GM23338 (cell line): ENCODE measurements around the gene ELMO2. TPM values are rescaled to one million over a fixed set of nuclear protein-coding genes. Genes with fewer than 3 reads are reported as not detected.

Experiments
- ATAC-seq: fragments of 200-7000 bp; cut with Tn5 transposase; 3 replicates; pipeline ENCODE4 v1.9.1; 2020
- DNase-seq: peaks from one replicate; pipeline ENCODE4 v3.0.0-alpha.2; 2015; ENCODE audit warnings: low spot score
- H2AFZ ChIP-seq: fragments of 200-600 bp; sonication (generic); 2 replicates; pipeline ENCODE4 v1.8.0; 2016; ENCODE audit warnings: antibody characterized with exemption, mild to moderate bottlenecking, moderate library complexity
- H3F3A ChIP-seq: fragments of 200-600 bp; sonication (generic); replicated peaks from 2 replicates; pipeline ENCODE4 v1.8.0; 2017; ENCODE audit warnings: antibody characterized with exemption, mixed run types, low read depth
- H3K27ac ChIP-seq: fragments of 200-600 bp; sonication (generic); 2 replicates; pipeline ENCODE4 v1.6.1; 2016; ENCODE audit warnings: low read depth
- H3K27me3 ChIP-seq: fragments of 200-600 bp; sonication (generic); 2 replicates; pipeline ENCODE4 v1.8.0; 2016; ENCODE audit warnings: mild to moderate bottlenecking, mixed run types, moderate library complexity; ENCODE audit not compliant: insufficient read depth
- H3K36me3 ChIP-seq: fragments of 200-600 bp; sonication (generic); 2 replicates; pipeline ENCODE4 v1.8.0; 2016; ENCODE audit warnings: mild to moderate bottlenecking; ENCODE audit not compliant: insufficient read depth
- H3K4me1 ChIP-seq: fragments of 200-600 bp; sonication (generic); 2 replicates; pipeline ENCODE4 v1.8.0; 2016; ENCODE audit warnings: mild to moderate bottlenecking, moderate library complexity; ENCODE audit not compliant: insufficient read depth
- H3K4me2 ChIP-seq: fragments of 200-600 bp; sonication (generic); 2 replicates; pipeline ENCODE4 v1.7.1; 2017; ENCODE audit warnings: mixed run types
- H3K4me3 ChIP-seq: fragments of 200-600 bp; sonication (generic); 2 replicates; pipeline ENCODE4 v1.6.1; 2016; ENCODE audit warnings: mixed run types
- H3K79me2 ChIP-seq: fragments of 200-600 bp; sonication (generic); replicated peaks from 2 replicates; pipeline ENCODE4 v1.8.0; 2017; ENCODE audit warnings: mild to moderate bottlenecking; ENCODE audit not compliant: insufficient read depth
- H3K9me2 ChIP-seq: fragments of 200-600 bp; sonication (generic); 2 replicates; pipeline ENCODE4 v1.8.0; 2017; ENCODE audit not compliant: insufficient read depth
- H4K20me1 ChIP-seq: fragments of 200-600 bp; sonication (generic); replicated peaks from 2 replicates; pipeline ENCODE4 v1.8.0; 2017; ENCODE audit warnings: mild to moderate bottlenecking; ENCODE audit not compliant: insufficient read depth
- H3K27ac Mint-ChIP-seq: 2 replicates; pipeline ENCODE4 v1.8.0; 2020; ENCODE audit warnings: inconsistent platforms, mild to moderate bottlenecking, moderate library complexity, mixed read lengths
- H3K27me3 Mint-ChIP-seq: 3 replicates; pipeline ENCODE4 v1.8.0; 2022; ENCODE audit warnings: low read depth, mild to moderate bottlenecking, moderate library complexity, mixed read lengths, inconsistent platforms; ENCODE audit not compliant: insufficient read depth, poor library complexity
- H3K36me3 Mint-ChIP-seq: 3 replicates; pipeline ENCODE4 v1.8.0; 2021; ENCODE audit warnings: low read depth, mild to moderate bottlenecking, inconsistent platforms, moderate library complexity, mixed read lengths
- H3K4me1 Mint-ChIP-seq: 3 replicates; pipeline ENCODE4 v1.8.0; 2020; ENCODE audit warnings: mild to moderate bottlenecking, inconsistent platforms, mixed read lengths
- H3K4me3 Mint-ChIP-seq: 3 replicates; pipeline ENCODE4 v1.8.0; 2021; ENCODE audit warnings: moderate library complexity, mild to moderate bottlenecking, inconsistent platforms, mixed read lengths
- H3K9me3 Mint-ChIP-seq: 3 replicates; pipeline ENCODE4 v1.8.0; 2020; ENCODE audit warnings: moderate library complexity, mild to moderate bottlenecking, inconsistent platforms, mixed read lengths
- CREB1 ChIP-seq: fragments of 250-450 bp; sonication (Bioruptor Pico); IDR thresholded peaks from 2 replicates; pipeline ENCODE4 v1.5.0; 2020; ENCODE audit warnings: low read depth, mild to moderate bottlenecking, moderate library complexity
- EZH2 ChIP-seq: fragments of 200-600 bp; sonication (generic); IDR thresholded peaks from one replicate; pipeline ENCODE4 v1.8.0; 2017; ENCODE audit warnings: antibody characterized with exemption, mild to moderate bottlenecking, low read depth; ENCODE audit not compliant: unreplicated experiment
- JUNB ChIP-seq: IDR thresholded peaks from one replicate; pipeline ENCODE4 v1.6.1; 2016; ENCODE audit warnings: antibody characterized with exemption; ENCODE audit not compliant: unreplicated experiment
- NANOG ChIP-seq: IDR thresholded peaks from 2 replicates; pipeline ENCODE4 v1.6.1; 2016; ENCODE audit warnings: antibody characterized with exemption, borderline replicate concordance
- POLR2AphosphoS5 ChIP-seq: IDR thresholded peaks from 2 replicates; pipeline ENCODE4 v1.6.1; 2016; ENCODE audit warnings: antibody characterized with exemption, low read depth
- STAT1 ChIP-seq: IDR thresholded peaks from one replicate; pipeline ENCODE4 v1.6.1; 2016; ENCODE audit warnings: antibody characterized with exemption; ENCODE audit not compliant: unreplicated experiment
- ZNF114 ChIP-seq: fragments of 250-450 bp; sonication (Bioruptor Pico); IDR thresholded peaks from 2 replicates; pipeline ENCODE4 v1.5.0; 2020; ENCODE audit warnings: mild to moderate bottlenecking, moderate library complexity
- ZNF331 ChIP-seq: fragments of 250-450 bp; sonication (Bioruptor Pico); IDR thresholded peaks from 2 replicates; pipeline ENCODE4 v1.5.0; 2020; ENCODE audit warnings: low read depth, mild to moderate bottlenecking, moderate library complexity
- polyA plus RNA-seq: library from polyadenylated mRNA; unstranded; fragments of >200 nt; fragmentation: Nextera tagmentation; extraction: Ambion mirVana; gene quantifications from 2 replicates; pipeline ENCODE4 v1.2.1, GENCODE V29; 2016
- total RNA-seq: library from RNA; depleted of rRNA; stranded (reverse); fragments of >200 nt; shearing (Covaris generic); gene quantifications from 2 replicates; pipeline ENCODE4 v1.2.3, GENCODE V29; 2014
- TF ChIP-seq, protein P1 (sequence below): IDR thresholded peaks from one replicate; pipeline ENCODE4 v1.6.1; 2018; ENCODE audit warnings: antibody characterized with exemption; ENCODE audit not compliant: unreplicated experiment
- TF ChIP-seq, protein P2 (sequence below), 2 experiments: fragments of 200-600 bp in 1 of 2; sonication (generic) in 1 of 2; conservative IDR thresholded peaks; 2 replicates each; pipeline versions ENCODE4 v1.5.1 to v1.6.1; 2016 to 2017; ENCODE audit warnings: antibody characterized with exemption in 2 of 2, low read depth in 2 of 2, mild to moderate bottlenecking in 2 of 2, moderate library complexity in 1 of 2

The ELMO2 gene
- total and polyA plus RNA-seq, 2 experiments from 2014 or later: 15.1 to 44.1 TPM

DNA sequence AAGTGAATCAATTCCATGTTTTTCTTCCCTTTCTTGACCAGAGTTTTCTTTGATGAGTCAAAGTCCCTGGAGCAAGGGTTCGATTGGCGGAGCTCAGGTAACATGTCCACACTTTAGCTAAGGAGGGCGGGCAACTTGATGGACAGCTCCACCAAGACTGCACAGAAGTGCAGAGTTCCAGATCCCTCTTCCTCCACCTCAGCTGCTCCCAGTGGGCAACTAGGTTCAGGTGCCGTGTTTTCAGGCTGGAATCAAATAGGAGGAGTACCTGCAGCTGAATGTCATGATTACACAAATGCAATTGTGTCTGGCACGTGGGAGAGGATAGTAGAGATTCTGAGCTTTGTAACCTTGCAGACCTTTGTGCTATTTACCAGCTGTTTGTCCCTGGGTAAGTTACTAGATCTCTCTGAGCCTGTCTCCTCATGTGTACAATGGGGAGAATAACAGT, 1.9 kb upstream of the ELMO2 start (continued):
- no peak for TF ChIP-seq EZH2
- no peak for TF ChIP-seq NANOG
- no peak for TF ChIP-seq ZNF331
- no peak for TF ChIP-seq POLR2AphosphoS5
- TF ChIP-seq, protein P1, sequence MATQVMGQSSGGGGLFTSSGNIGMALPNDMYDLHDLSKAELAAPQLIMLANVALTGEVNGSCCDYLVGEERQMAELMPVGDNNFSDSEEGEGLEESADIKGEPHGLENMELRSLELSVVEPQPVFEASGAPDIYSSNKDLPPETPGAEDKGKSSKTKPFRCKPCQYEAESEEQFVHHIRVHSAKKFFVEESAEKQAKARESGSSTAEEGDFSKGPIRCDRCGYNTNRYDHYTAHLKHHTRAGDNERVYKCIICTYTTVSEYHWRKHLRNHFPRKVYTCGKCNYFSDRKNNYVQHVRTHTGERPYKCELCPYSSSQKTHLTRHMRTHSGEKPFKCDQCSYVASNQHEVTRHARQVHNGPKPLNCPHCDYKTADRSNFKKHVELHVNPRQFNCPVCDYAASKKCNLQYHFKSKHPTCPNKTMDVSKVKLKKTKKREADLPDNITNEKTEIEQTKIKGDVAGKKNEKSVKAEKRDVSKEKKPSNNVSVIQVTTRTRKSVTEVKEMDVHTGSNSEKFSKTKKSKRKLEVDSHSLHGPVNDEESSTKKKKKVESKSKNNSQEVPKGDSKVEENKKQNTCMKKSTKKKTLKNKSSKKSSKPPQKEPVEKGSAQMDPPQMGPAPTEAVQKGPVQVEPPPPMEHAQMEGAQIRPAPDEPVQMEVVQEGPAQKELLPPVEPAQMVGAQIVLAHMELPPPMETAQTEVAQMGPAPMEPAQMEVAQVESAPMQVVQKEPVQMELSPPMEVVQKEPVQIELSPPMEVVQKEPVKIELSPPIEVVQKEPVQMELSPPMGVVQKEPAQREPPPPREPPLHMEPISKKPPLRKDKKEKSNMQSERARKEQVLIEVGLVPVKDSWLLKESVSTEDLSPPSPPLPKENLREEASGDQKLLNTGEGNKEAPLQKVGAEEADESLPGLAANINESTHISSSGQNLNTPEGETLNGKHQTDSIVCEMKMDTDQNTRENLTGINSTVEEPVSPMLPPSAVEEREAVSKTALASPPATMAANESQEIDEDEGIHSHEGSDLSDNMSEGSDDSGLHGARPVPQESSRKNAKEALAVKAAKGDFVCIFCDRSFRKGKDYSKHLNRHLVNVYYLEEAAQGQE: no peak
- TF ChIP-seq JUNB: no peak
- TF ChIP-seq, protein P2, sequence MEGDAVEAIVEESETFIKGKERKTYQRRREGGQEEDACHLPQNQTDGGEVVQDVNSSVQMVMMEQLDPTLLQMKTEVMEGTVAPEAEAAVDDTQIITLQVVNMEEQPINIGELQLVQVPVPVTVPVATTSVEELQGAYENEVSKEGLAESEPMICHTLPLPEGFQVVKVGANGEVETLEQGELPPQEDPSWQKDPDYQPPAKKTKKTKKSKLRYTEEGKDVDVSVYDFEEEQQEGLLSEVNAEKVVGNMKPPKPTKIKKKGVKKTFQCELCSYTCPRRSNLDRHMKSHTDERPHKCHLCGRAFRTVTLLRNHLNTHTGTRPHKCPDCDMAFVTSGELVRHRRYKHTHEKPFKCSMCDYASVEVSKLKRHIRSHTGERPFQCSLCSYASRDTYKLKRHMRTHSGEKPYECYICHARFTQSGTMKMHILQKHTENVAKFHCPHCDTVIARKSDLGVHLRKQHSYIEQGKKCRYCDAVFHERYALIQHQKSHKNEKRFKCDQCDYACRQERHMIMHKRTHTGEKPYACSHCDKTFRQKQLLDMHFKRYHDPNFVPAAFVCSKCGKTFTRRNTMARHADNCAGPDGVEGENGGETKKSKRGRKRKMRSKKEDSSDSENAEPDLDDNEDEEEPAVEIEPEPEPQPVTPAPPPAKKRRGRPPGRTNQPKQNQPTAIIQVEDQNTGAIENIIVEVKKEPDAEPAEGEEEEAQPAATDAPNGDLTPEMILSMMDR (conservative IDR thresholded peaks at IDR 0.05; ENCODE audit: low read depth in 2 of 2): no peak
- TF ChIP-seq STAT1: no peak
- no peak for TF ChIP-seq CREB1 (CRISPR knock-in tag)
- TF ChIP-seq ZNF114 (CRISPR knock-in tag): no peak

DNA sequence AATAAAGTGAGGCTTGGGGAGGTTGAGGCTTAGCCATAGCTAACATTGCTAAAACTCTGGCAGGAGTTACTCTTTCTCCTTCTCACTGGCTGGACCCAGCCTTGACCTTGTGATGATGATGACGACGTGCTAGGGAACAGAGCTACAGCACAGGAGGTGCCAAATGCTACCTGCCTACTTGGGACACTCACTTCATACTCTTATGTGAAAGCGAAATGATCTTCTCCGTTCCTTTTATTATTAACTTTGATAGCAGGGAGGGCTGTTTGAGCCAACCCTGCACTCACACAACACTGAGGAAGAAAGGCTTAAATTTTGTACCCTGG, 1.2 kb upstream of the ELMO2 start:
- DNase-seq: no peak
- H3K9me2 ChIP-seq: no peaks in the 10 kb centered on the region
- H3K4me1 ChIP-seq: peaks cover 18% of the 10 kb centered on the region; the same call in 1 of the 2 replicates
- H3K27ac ChIP-seq: no peak overlapping the region
- Mint-ChIP-seq H3K27ac (no peak overlapping the region), H3K36me3 (no peaks in the 10 kb centered on the region; the same call in 2 of the 3 replicates), H3K4me1 (peaks cover 14% of the 10 kb centered on the region), H3K4me3 (peak overlapping the region; percentile 92), H3K9me3 (no peaks in the 10 kb centered on the region), H3K27me3 (peaks cover 15% of the 10 kb centered on the region)
- H3K4me2 ChIP-seq: peak overlapping the region; percentile 91
- TF ChIP-seq JUNB: no peak
- TF ChIP-seq ZNF114 (CRISPR knock-in tag): no peak
- ATAC-seq: no peak
- H3K79me2 ChIP-seq: peaks cover 32% of the 10 kb centered on the region
- H3K27me3 ChIP-seq: peaks cover 14% of the 10 kb centered on the region
- H3K4me3 ChIP-seq: peak overlapping the region; percentile 98
- H2AFZ ChIP-seq: no peak overlapping the region
- no peaks in the 10 kb centered on the region for H3K36me3 ChIP-seq
- no peaks in the 10 kb centered on the region for H3F3A ChIP-seq
- peaks cover under 1% of the 10 kb centered on the region; the same call in 1 of the 2 replicates for H4K20me1 ChIP-seq
